Ishikawa (cell line): ENCODE data around the gene PEAK3.

Source experiments
- CEBPB ChIP-seq: IDR thresholded peaks from 2 replicates; pipeline ENCODE4 v1.6.1; 2012
- CREB1 ChIP-seq: IDR thresholded peaks from 2 replicates; pipeline ENCODE4 v1.6.1; 2012; ENCODE audit warnings: low read depth
- EGR1 ChIP-seq: IDR thresholded peaks from 2 replicates; pipeline ENCODE4 v1.6.1; 2012
- EP300 ChIP-seq: IDR thresholded peaks from 2 replicates; pipeline ENCODE4 v1.6.1; 2012; ENCODE audit warnings: borderline replicate concordance
- FOXM1 ChIP-seq: IDR thresholded peaks from 2 replicates; pipeline ENCODE4 v1.6.1; 2012; ENCODE audit warnings: low read depth, borderline replicate concordance
- MAX ChIP-seq: IDR thresholded peaks from 2 replicates; pipeline ENCODE4 v1.6.1; 2012
- NFIC ChIP-seq: IDR thresholded peaks from 2 replicates; pipeline ENCODE4 v1.6.1; 2012
- RAD21 ChIP-seq: IDR thresholded peaks from 2 replicates; pipeline ENCODE4 v1.6.1; 2012; ENCODE audit warnings: low read depth
- REST ChIP-seq: IDR thresholded peaks from 2 replicates; pipeline ENCODE4 v1.6.1; 2012; ENCODE audit warnings: low read depth, mild to moderate bottlenecking
- TAF1 ChIP-seq: IDR thresholded peaks from 2 replicates; pipeline ENCODE4 v1.6.1; 2012; ENCODE audit warnings: low read depth, mild to moderate bottlenecking
- TCF12 ChIP-seq: IDR thresholded peaks from 2 replicates; pipeline ENCODE4 v1.6.1; 2012; ENCODE audit warnings: low read depth
- TEAD4 ChIP-seq: IDR thresholded peaks from 2 replicates; pipeline ENCODE4 v1.6.1; 2012
- USF1 ChIP-seq: IDR thresholded peaks from 2 replicates; pipeline ENCODE4 v1.6.1; 2012
- YY1 ChIP-seq: IDR thresholded peaks from 2 replicates; pipeline ENCODE4 v1.6.1; 2012; ENCODE audit warnings: low read depth
- ZBTB7A ChIP-seq: IDR thresholded peaks from 2 replicates; pipeline ENCODE4 v1.6.1; 2012; ENCODE audit warnings: low read depth

The PEAK3 gene

GRCh38 chr19:2253106-2254063 is 28.6 kb downstream of the PEAK3 start:
- TF ChIP-seq TCF12 (no peak), MAX (no peak), CEBPB (no peak), CREB1 (no peak), TAF1 (no peak), USF1 (no peak), FOXM1 (no peak), NFIC (no peak), TEAD4 (no peak), EGR1 (no peak), EP300 (no peak), RAD21 (no peak), YY1 (no peak), ZBTB7A (no peak), REST (no peak)

GRCh38 chr19:2252797-2253105 is 29.2 kb downstream of the PEAK3 start:
- TF ChIP-seq EP300: no peak
- no peak for TF ChIP-seq FOXM1
- no peak for TF ChIP-seq USF1
- TF ChIP-seq CEBPB: no peak
- TF ChIP-seq RAD21: no peak
- no peak for TF ChIP-seq YY1
- TF ChIP-seq EGR1: no peak
- no peak for TF ChIP-seq TAF1
- TF ChIP-seq ZBTB7A: no peak
- no peak for TF ChIP-seq TCF12
- no peak for TF ChIP-seq CREB1
- no peak for TF ChIP-seq NFIC
- TF ChIP-seq REST: no peak
- no peak for TF ChIP-seq TEAD4
- TF ChIP-seq MAX: no peak

GRCh38 chr19:2252055-2252796 is 29.7 kb downstream of the PEAK3 start:
- TF ChIP-seq REST (no peak), TEAD4 (no peak), YY1 (no peak), EP300 (no peak), EGR1 (no peak), CREB1 (no peak), FOXM1 (no peak), TAF1 (no peak), TCF12 (no peak), RAD21 (no peak), ZBTB7A (no peak), NFIC (no peak)
